Pancreas (tissue), 10 donors: ENCODE data around the gene SULT2B1. TPM values are rescaled to one million over a fixed set of nuclear protein-coding genes. Genes with fewer than 3 reads are reported as not detected.

ENCODE experiments used
- ATAC-seq, 4 donors: fragments of 200-7000 bp; cut with Tn5 transposase; one replicate each; pipeline versions ENCODE4 v1.8.0 to v1.9.1; 2020; ENCODE audit warnings: mild to moderate bottlenecking in 4 of 4, moderate library complexity in 4 of 4
- DNase-seq, 6 donors: peaks; one replicate each; pipeline ENCODE4 v3.0.0-alpha.2; 2020
- FAIRE-seq: peaks from 2 replicates; lab custom pipeline; 2012; peaks lifted over from hg19 to GRCh38; lab: Jason Lieb, UNC
- H3K27ac ChIP-seq, 4 donors: fragments of 200-600 bp; sonication (generic); 1 replicate in 3 of 4; 2 replicates in 1 of 4; pipeline versions ENCODE4 v1.5.0 to v1.8.0; 2020
- H3K27me3 ChIP-seq, 4 donors: fragments of 200-600 bp; one replicate each; pipeline ENCODE4 v1.8.0; 2021
- H3K36me3 ChIP-seq, 3 donors: fragments of 200-600 bp; sonication (generic) in 1 of 3; one replicate each; pipeline versions ENCODE4 v1.5.0 to v1.8.0; 2020 to 2021
- H3K4me1 ChIP-seq, 3 donors: fragments of 200-600 bp; one replicate each; pipeline ENCODE4 v1.8.0; 2021
- H3K4me3 ChIP-seq, 4 donors: fragments of 200-600 bp; sonication (generic) in 2 of 4; one replicate each; pipeline versions ENCODE4 v1.5.0 to v1.8.0; 2020 to 2021
- H3K9me3 ChIP-seq, 4 donors: fragments of 200-600 bp; one replicate each; pipeline ENCODE4 v1.8.0; 2021
- CTCF ChIP-seq, 4 donors: fragments of 200-600 bp; sonication (generic) in 3 of 4; IDR thresholded peaks; one replicate each; pipeline versions ENCODE4 v1.5.0 to v1.8.0; 2021; ENCODE audit warnings: antibody characterized with exemption in 4 of 4
- WGBS, 2 donors: extraction: QIAGEN DNeasy Blood & Tissue Kit; methylation state at CpG; one replicate each; pipeline ENCODE4 v1.1.7; 2013; 5-methylcytosine and 5-hydroxymethylcytosine counted together
- intact Hi-C, 3 donors: fragments of 100-400 bp; cut with DNase I; formaldehyde crosslinking; loops; one replicate each; pipeline versions ENCODE4 v1.11.1 to v1.14.2; 2022
- polyA plus RNA-seq, 2 donors: library from polyadenylated mRNA; stranded (reverse); fragments of 200-250 nt; gene quantifications; one replicate each; pipeline ENCODE4 v1.2.3, GENCODE V29; 2013
- total RNA-seq, 6 donors: library from RNA; stranded (reverse); fragmentation: NEBNext Ultra II Directional in 4 of 6; extraction: Animal tissue kit (Norgen Biotek cat#: 25700) in 4 of 6; gene quantifications; one replicate each; pipeline versions ENCODE4 v1.2.1 to v1.2.4, GENCODE V29; 2021 to 2023
- donor health status: healthy with polysubstance abuse.
- donor health status: DM: no; HTN: no; CAD: no; lungs with moderate emphysema.
- donor health status: DM: no; HTN: no; CAD: no.
- donor health status: control.
- donor health status: control.
- donor health status: Bipolar disorder and iron deficiency.
- donor health status: DM: yes; HTN: yes; CAD: no.
- donor health status: DM: no; HTN: no; CAD: no.
- donor health status: DM: no; HTN: no; CAD: no.
- donor health status: DM: yes; HTN: yes; CAD: no.

The SULT2B1 gene
- total and polyA plus RNA-seq, 8 donors, result 0.32 to 1.7 (median 0.62) TPM; not detected in 1

- Histone ChIP-seq H3K4me3 (no peak overlapping the region), H3K27me3 (no peaks in the 10 kb centered on the region), H3K4me1 (peaks cover 0 to 9% (median 0%) of the 10 kb centered on the region in 3 donors), H3K9me3 (no peaks in the 10 kb centered on the region), H3K36me3 (peaks cover 0 to 11% (median 0%) of the 10 kb centered on the region in 3 donors), H3K27ac (no peak overlapping the region)
- ATAC-seq (no peak), FAIRE-seq (no peak), DNase-seq (peak in 1 of 6 donors; percentile 72)
- intact Hi-C loops, result no loop called here
- TF ChIP-seq CTCF (IDR thresholded peaks at IDR 0.05), result no peak
- 75 to 76% methylated on average over 6 of the region's 6 CpGs for WGBS, 2 donors
Measured at GRCh38 chr19:48627201-48627864, 75.4 kb downstream of the SULT2B1 start.

GRCh38 chr19:48627865-48628314 is 75.9 kb downstream of the SULT2B1 start:
- Histone ChIP-seq H3K4me3 (no peak overlapping the region), H3K27ac (no peak overlapping the region), H3K27me3 (no peaks in the 10 kb centered on the region), H3K36me3 (peaks cover 0 to 11% (median 0%) of the 10 kb centered on the region in 3 donors), H3K4me1 (peaks cover 0 to 9% (median 1%) of the 10 kb centered on the region in 3 donors), H3K9me3 (no peaks in the 10 kb centered on the region)
- 85 to 91% methylated on average over 17 of the region's 17 CpGs for WGBS, 2 donors
- ATAC-seq, result no peak
- no peak for TF ChIP-seq CTCF (IDR thresholded peaks at IDR 0.05)
- intact Hi-C loops, result no loop called here
- peak in 1 of 6 donors; percentile 58 for DNase-seq
- no peak for FAIRE-seq

- ATAC-seq (no peak), FAIRE-seq (no peak), DNase-seq (peak in 4 of 6 donors; percentile 19 to 85 (median 57))
- 84% methylated on average over 34 of the region's 34 CpGs for WGBS, 2 donors
- H3K9me3 ChIP-seq, result no peaks in the 10 kb centered on the region
- no peak overlapping the region for H3K27ac ChIP-seq
- intact Hi-C loops, result no loop called here
- no peak for TF ChIP-seq CTCF (IDR thresholded peaks at IDR 0.05)
- no peaks in the 10 kb centered on the region for H3K27me3 ChIP-seq
- peaks cover 5 to 9% (median 8%) of the 10 kb centered on the region in 3 donors for H3K4me1 ChIP-seq
- H3K36me3 ChIP-seq, result peaks cover 0 to 11% (median 0%) of the 10 kb centered on the region in 3 donors
- H3K4me3 ChIP-seq, result no peak overlapping the region
Measured at GRCh38 chr19:48628486-48629296, 76.7 kb downstream of the SULT2B1 start.

GRCh38 chr19:48629297-48629598 is 77.3 kb downstream of the SULT2B1 start:
- intact Hi-C loops, result no loop called here
- no peaks in the 10 kb centered on the region for H3K27me3 ChIP-seq
- FAIRE-seq (no peak), DNase-seq (peak in 2 of 6 donors; percentile 54 to 60), ATAC-seq (no peak)
- TF ChIP-seq CTCF (IDR thresholded peaks at IDR 0.05), result no peak
- WGBS, 2 donors, result 94 to 95% methylated on average over 22 of the region's 22 CpGs
- H3K27ac ChIP-seq, result no peak overlapping the region
- no peaks in the 10 kb centered on the region for H3K9me3 ChIP-seq
- peaks cover 0 to 11% (median 0%) of the 10 kb centered on the region in 3 donors for H3K36me3 ChIP-seq
- peaks cover 10 to 15% (median 12%) of the 10 kb centered on the region in 3 donors for H3K4me1 ChIP-seq
- H3K4me3 ChIP-seq, result no peak overlapping the region
